GM10266 (cell line): ENCODE measurements around the gene KCND3.

ENCODE experiments used
- DNase-seq: peaks from one replicate; pipeline ENCODE4 v3.0.0; 2012; ENCODE audit errors: extremely low spot score
- TF ChIP-seq, protein P1 (sequence below): IDR thresholded peaks from 2 replicates; pipeline ENCODE4 v1.5.1; 2012; ENCODE audit warnings: mild to moderate bottlenecking, low read depth; ENCODE audit not compliant: control insufficient read depth, insufficient read depth; ENCODE audit errors: missing control alignments

KCND3 gene

GRCh38 chr1:111923766-111924165 lies 65.7 kb downstream of the KCND3 start:
- no peak for DNase-seq
- TF ChIP-seq, protein P1, sequence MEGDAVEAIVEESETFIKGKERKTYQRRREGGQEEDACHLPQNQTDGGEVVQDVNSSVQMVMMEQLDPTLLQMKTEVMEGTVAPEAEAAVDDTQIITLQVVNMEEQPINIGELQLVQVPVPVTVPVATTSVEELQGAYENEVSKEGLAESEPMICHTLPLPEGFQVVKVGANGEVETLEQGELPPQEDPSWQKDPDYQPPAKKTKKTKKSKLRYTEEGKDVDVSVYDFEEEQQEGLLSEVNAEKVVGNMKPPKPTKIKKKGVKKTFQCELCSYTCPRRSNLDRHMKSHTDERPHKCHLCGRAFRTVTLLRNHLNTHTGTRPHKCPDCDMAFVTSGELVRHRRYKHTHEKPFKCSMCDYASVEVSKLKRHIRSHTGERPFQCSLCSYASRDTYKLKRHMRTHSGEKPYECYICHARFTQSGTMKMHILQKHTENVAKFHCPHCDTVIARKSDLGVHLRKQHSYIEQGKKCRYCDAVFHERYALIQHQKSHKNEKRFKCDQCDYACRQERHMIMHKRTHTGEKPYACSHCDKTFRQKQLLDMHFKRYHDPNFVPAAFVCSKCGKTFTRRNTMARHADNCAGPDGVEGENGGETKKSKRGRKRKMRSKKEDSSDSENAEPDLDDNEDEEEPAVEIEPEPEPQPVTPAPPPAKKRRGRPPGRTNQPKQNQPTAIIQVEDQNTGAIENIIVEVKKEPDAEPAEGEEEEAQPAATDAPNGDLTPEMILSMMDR: no peak

DNA sequence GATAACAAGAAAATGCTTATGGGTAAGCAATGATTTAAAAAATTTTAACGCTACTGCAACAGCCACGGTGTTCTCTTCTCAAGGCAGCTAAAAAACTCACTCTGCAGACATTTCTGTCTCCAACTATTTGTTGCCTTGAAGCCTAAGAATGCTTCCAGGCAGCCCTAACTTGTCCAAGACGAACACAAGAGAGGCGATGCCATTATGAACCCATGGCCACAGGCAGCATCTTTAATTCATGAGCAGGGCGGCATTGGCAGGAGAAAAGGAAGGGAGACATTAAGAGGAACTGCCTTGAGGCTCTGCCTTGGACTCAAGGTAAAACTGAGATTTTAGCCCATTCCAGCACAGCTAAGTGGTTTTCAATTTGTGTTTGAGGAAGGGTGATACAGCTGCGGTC lies 67.5 kb downstream of the KCND3 start:
- TF ChIP-seq, protein P1: no peak

GRCh38 chr1:111920221-111921024 lies 69.0 kb downstream of the KCND3 start:
- no peak for DNase-seq
- TF ChIP-seq, protein P1: no peak

More for the DNA sequence above, 67.5 kb downstream of the KCND3 start:
- no peak for DNase-seq

- DNase-seq: no peak
- TF ChIP-seq, protein P1: no peak
Observed at GRCh38 chr1:111911776-111912515, 77.5 kb downstream of the KCND3 start.

GRCh38 chr1:111911061-111911460 lies 78.4 kb downstream of the KCND3 start:
- TF ChIP-seq, protein P1: no peak
- no peak for DNase-seq

DNA sequence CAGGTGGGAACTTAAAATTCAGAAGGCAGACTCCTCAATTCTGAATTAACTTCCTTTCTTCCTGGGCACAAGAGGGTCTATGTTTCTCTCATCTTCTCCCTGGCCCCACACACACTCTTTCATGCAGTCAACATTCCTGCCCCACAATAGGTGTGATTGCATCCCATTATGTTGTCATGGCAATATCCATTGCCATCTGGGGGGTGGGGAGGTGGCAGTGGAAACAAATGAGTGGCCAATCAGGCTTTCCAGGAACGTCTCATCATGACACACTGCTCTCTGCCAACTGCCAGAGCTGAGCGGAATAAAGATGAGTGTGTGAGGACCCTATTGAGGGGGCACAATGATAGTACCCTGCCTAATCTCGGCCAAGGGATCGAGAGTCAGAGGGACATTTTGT lies 80.4 kb downstream of the KCND3 start:
- DNase-seq: no peak
- TF ChIP-seq, protein P1: no peak
